Endothelial cell (in vitro differentiated cells): ENCODE results near the gene C1QC. TPM values are rescaled to one million over a fixed set of nuclear protein-coding genes. Genes with fewer than 3 reads are reported as not detected.

Source experiments
- DNase-seq: peaks from one replicate; pipeline ENCODE4 v3.0.0; 2021; ENCODE audit warnings: low spot score
- H3K27ac Mint-ChIP-seq: one replicate; pipeline ENCODE4 v1.8.0; 2021; ENCODE audit warnings: mixed read lengths, inconsistent platforms; ENCODE audit not compliant: unreplicated experiment
- H3K27me3 Mint-ChIP-seq: one replicate; pipeline ENCODE4 v1.8.0; 2021; ENCODE audit warnings: mild to moderate bottlenecking, moderate library complexity, mixed read lengths, inconsistent platforms; ENCODE audit not compliant: unreplicated experiment
- H3K36me3 Mint-ChIP-seq: one replicate; pipeline ENCODE4 v1.8.0; 2021; ENCODE audit warnings: mild to moderate bottlenecking, low read depth, mixed read lengths, inconsistent platforms; ENCODE audit not compliant: unreplicated experiment
- H3K4me1 Mint-ChIP-seq: one replicate; pipeline ENCODE4 v1.8.0; 2021; ENCODE audit warnings: mild to moderate bottlenecking, mixed read lengths, inconsistent platforms; ENCODE audit not compliant: unreplicated experiment
- H3K4me3 Mint-ChIP-seq: one replicate; pipeline ENCODE4 v1.8.0; 2021; ENCODE audit warnings: mild to moderate bottlenecking, mixed read lengths, inconsistent platforms; ENCODE audit not compliant: unreplicated experiment
- H3K9me3 Mint-ChIP-seq: one replicate; pipeline ENCODE4 v1.8.0; 2021; ENCODE audit warnings: mixed read lengths, inconsistent platforms; ENCODE audit not compliant: unreplicated experiment
- CTCF ChIP-seq: fragments of 200-600 bp; sonication (generic); IDR thresholded peaks from one replicate; pipeline ENCODE4 v1.5.0; 2021; ENCODE audit warnings: antibody characterized with exemption; ENCODE audit not compliant: unreplicated experiment
- microRNA-seq: library from miRNA; unstranded; fragments of <30 nt; microRNA quantifications from one replicate; pipeline ENCODE4, GENCODE V29; 2020; ENCODE audit not compliant: unreplicated experiment
- total RNA-seq: library from RNA; stranded (reverse); fragmentation: NEBNext Ultra II Directional; extraction: Animal tissue kit (Norgen Biotek cat#: 25700); gene quantifications from one replicate; pipeline ENCODE4 v1.2.1, GENCODE V29; 2021; ENCODE audit not compliant: unreplicated experiment

The C1QC gene
- total RNA-seq, 1 donor from 2014 or later: not detected

GRCh38 chr1:22691031-22691753 lies 47.8 kb downstream of the C1QC start:
- no peak overlapping the region for H3K4me3 Mint-ChIP-seq
- no peak overlapping the region for H3K27ac Mint-ChIP-seq
- peaks cover 3% of the 10 kb centered on the region for H3K4me1 Mint-ChIP-seq
- H3K36me3 Mint-ChIP-seq: no peaks in the 10 kb centered on the region
- no peak for DNase-seq
- peaks cover 1% of the 10 kb centered on the region for H3K27me3 Mint-ChIP-seq
- no peak for TF ChIP-seq CTCF
- H3K9me3 Mint-ChIP-seq: no peaks in the 10 kb centered on the region

- no peak for TF ChIP-seq CTCF
- Mint-ChIP-seq H3K4me1 (peaks cover 3% of the 10 kb centered on the region), H3K27ac (no peak overlapping the region), H3K4me3 (no peak overlapping the region), H3K36me3 (no peaks in the 10 kb centered on the region), H3K27me3 (peaks cover 3% of the 10 kb centered on the region), H3K9me3 (no peaks in the 10 kb centered on the region)
- no peak for DNase-seq
Observed at GRCh38 chr1:22694172-22694571, 50.7 kb downstream of the C1QC start.

- Mint-ChIP-seq H3K4me1 (no peaks in the 10 kb centered on the region), H3K4me3 (no peak overlapping the region), H3K36me3 (no peaks in the 10 kb centered on the region), H3K27me3 (peaks cover 5% of the 10 kb centered on the region), H3K9me3 (no peaks in the 10 kb centered on the region), H3K27ac (no peak overlapping the region)
- no peak for TF ChIP-seq CTCF
- no peak for DNase-seq
Observed at GRCh38 chr1:22696610-22697009, 53.2 kb downstream of the C1QC start.

Small RNA genes lying within 50 kb of the gene (microRNA-seq; reads per million reads assigned to microRNA genes)
- gene MIR6127: not detected

Other genes starting within 250 kb of the C1QC start
- gene ZBTB40, start 191.8 kb upstream of the C1QC start, total RNA-seq: 18.9 TPM
- not detected for gene EPHA8, start 80.1 kb upstream of the C1QC start, total RNA-seq
- gene C1QA, start 7.0 kb upstream of the C1QC start, total RNA-seq: not detected
- gene C1QB, start 9.6 kb downstream of the C1QC start, total RNA-seq: not detected
- gene EPHB2, start 67.2 kb downstream of the C1QC start, total RNA-seq: 10.7 TPM